HEK293T (cell line): ENCODE results near the gene BLACAT1.

Experiments
- CTCF ChIA-PET: fragments of 350-600 bp; formaldehyde crosslinking; extraction: SDS; loops from one replicate; lab custom pipeline; 2021; ENCODE audit warnings: antibody characterized with exemption, inconsistent platforms; lab: Yijun Ruan, JAX
- POLR2A ChIA-PET: fragments of 350-600 bp; formaldehyde crosslinking; extraction: SDS; loops from one replicate; lab custom pipeline; 2020; ENCODE audit warnings: antibody characterized with exemption, inconsistent platforms; lab: Yijun Ruan, JAX
- DNase-seq: peaks from one replicate; pipeline ENCODE4 v3.0.0; 2012; ENCODE audit warnings: mixed read lengths; ENCODE audit errors: extremely low spot score
- ARNT ChIP-seq: fragments of 450-650 bp; IDR thresholded peaks from 2 replicates; pipeline ENCODE4 v1.6.1; 2017; ENCODE audit warnings: mild to moderate bottlenecking
- BHLHE40 ChIP-seq: fragments of 450-650 bp; IDR thresholded peaks from 2 replicates; pipeline ENCODE4 v1.6.1; 2016; ENCODE audit warnings: mild to moderate bottlenecking, moderate library complexity, borderline replicate concordance
- CTBP1 ChIP-seq: fragments of 450-650 bp; IDR thresholded peaks from 2 replicates; pipeline ENCODE4 v1.6.1; 2016; ENCODE audit warnings: borderline replicate concordance
- ELF4 ChIP-seq: fragments of 450-650 bp; IDR thresholded peaks from 2 replicates; pipeline ENCODE4 v1.6.1; 2017; ENCODE audit warnings: antibody characterized with exemption
- FOXA1 ChIP-seq: fragments of 450-650 bp; IDR thresholded peaks from 2 replicates; pipeline ENCODE4 v1.6.1; 2016; ENCODE audit warnings: mild to moderate bottlenecking
- FOXK2 ChIP-seq: fragments of 450-650 bp; IDR thresholded peaks from 2 replicates; pipeline ENCODE4 v1.6.1; 2016; ENCODE audit warnings: mild to moderate bottlenecking
- FOXM1 ChIP-seq: fragments of 450-650 bp; IDR thresholded peaks from 2 replicates; pipeline ENCODE4 v1.6.1; 2017; ENCODE audit warnings: mild to moderate bottlenecking, borderline replicate concordance
- HDGF ChIP-seq: fragments of 450-650 bp; IDR thresholded peaks from 2 replicates; pipeline ENCODE4 v1.6.1; 2017; ENCODE audit warnings: antibody characterized with exemption, borderline replicate concordance
- L3MBTL2 ChIP-seq: fragments of 450-650 bp; conservative IDR thresholded peaks from 2 replicates; pipeline ENCODE4 v1.6.1; 2016; ENCODE audit warnings: mild to moderate bottlenecking
- LEF1 ChIP-seq: fragments of 450-650 bp; IDR thresholded peaks from 2 replicates; pipeline ENCODE4 v1.6.1; 2017; ENCODE audit warnings: mild to moderate bottlenecking, borderline replicate concordance
- NFRKB ChIP-seq: fragments of 450-650 bp; IDR thresholded peaks from 2 replicates; pipeline ENCODE4 v1.6.1; 2016; ENCODE audit warnings: mild to moderate bottlenecking, moderate library complexity
- PKNOX1 ChIP-seq: fragments of 450-650 bp; IDR thresholded peaks from 2 replicates; pipeline ENCODE4 v1.6.1; 2016
- SP1 ChIP-seq: fragments of 450-650 bp; IDR thresholded peaks from 2 replicates; pipeline ENCODE4 v1.6.1; 2017
- SUZ12 ChIP-seq: fragments of 450-650 bp; IDR thresholded peaks from 2 replicates; pipeline ENCODE4 v1.6.1; 2016; ENCODE audit warnings: mild to moderate bottlenecking
- TARDBP ChIP-seq: fragments of 450-650 bp; IDR thresholded peaks from 2 replicates; pipeline ENCODE4 v1.6.1; 2016
- ZNF384 ChIP-seq: fragments of 450-650 bp; IDR thresholded peaks from 2 replicates; pipeline ENCODE4 v1.6.1; 2016

The BLACAT1 gene

GRCh38 chr1:205453466-205453865, 2.4 kb downstream of the BLACAT1 start:
- ChIA-PET CTCF (no interaction called here), POLR2A (no interaction called here)
- no peak for TF ChIP-seq HDGF
- TF ChIP-seq BHLHE40: no peak
- TF ChIP-seq FOXK2: no peak
- TF ChIP-seq L3MBTL2: no peak
- no peak for TF ChIP-seq NFRKB
- no peak for TF ChIP-seq ELF4
- no peak for DNase-seq

- ChIA-PET CTCF (interaction anchor here (1.0 kb wide), 1 partner anchor 22 kb away, joined by 3 read pairs; no protein-coding TSS in a partner anchor), POLR2A (no interaction called here)
- DNase-seq: no peak
- TF ChIP-seq PKNOX1 (no peak), SP1 (no peak), LEF1 (no peak), ZNF384 (no peak), BHLHE40 (no peak), SUZ12 (no peak), FOXK2 (no peak), HDGF (no peak), CTBP1 (no peak)
Observed at GRCh38 chr1:205452933-205453332, 2.9 kb downstream of the BLACAT1 start.

DNA sequence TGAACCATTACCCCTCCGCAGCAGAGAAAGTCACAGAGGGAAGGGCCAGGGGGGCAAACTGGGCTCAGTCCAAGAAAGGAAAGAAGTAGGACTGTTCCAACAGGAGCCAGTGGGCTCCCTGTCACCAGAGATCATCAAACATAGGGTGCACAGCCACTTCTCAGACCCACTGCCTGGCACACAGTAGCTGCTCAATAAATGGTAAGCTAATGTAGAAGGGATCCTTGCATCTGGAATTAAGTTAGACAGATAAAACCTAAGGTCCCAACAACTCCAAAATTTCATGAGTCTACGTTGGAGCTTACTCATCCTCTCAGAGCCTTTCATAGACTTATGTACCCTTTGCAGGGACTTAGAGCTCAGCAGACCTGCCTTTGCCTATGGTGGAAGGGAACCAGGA, 3.5 kb downstream of the BLACAT1 start:
- CTCF ChIA-PET: interaction anchor here (1.0 kb wide), 1 partner anchor 22 kb away, joined by 3 read pairs; no protein-coding TSS in a partner anchor
- POLR2A ChIA-PET: no interaction called here
- no peak for TF ChIP-seq CTBP1
- no peak for TF ChIP-seq NFRKB
- TF ChIP-seq HDGF: no peak
- no peak for TF ChIP-seq FOXA1
- TF ChIP-seq BHLHE40: no peak
- no peak for TF ChIP-seq ELF4
- no peak for TF ChIP-seq FOXM1
- no peak for DNase-seq

- ChIA-PET POLR2A (no interaction called here), CTCF (no interaction called here)
- TF ChIP-seq LEF1: no peak
- no peak for TF ChIP-seq SP1
- TF ChIP-seq NFRKB: no peak
- no peak for TF ChIP-seq ARNT
- TF ChIP-seq FOXK2: no peak
- TF ChIP-seq BHLHE40: no peak
- no peak for DNase-seq
Observed at GRCh38 chr1:205451759-205452164, 4.1 kb downstream of the BLACAT1 start.

- TF ChIP-seq ELF4: no peak
- no peak for TF ChIP-seq L3MBTL2
- no peak for TF ChIP-seq FOXK2
- TF ChIP-seq CTBP1: no peak
- no peak for TF ChIP-seq LEF1
- TF ChIP-seq FOXM1: no peak
- no peak for TF ChIP-seq ZNF384
- no peak for TF ChIP-seq ARNT
- TF ChIP-seq HDGF: no peak
- no peak for TF ChIP-seq PKNOX1
- no peak for TF ChIP-seq FOXA1
- no peak for TF ChIP-seq NFRKB
- POLR2A ChIA-PET: interaction anchor here (1.4 kb wide), 1 partner anchor 10 kb away, joined by 4 read pairs; no protein-coding TSS in a partner anchor
- CTCF ChIA-PET: interaction anchor here (0.6 to 2.1 kb wide), 3 partner anchors 20 to 97 kb away, joined by 3 to 6 read pairs (median 3); no protein-coding TSS in a partner anchor
- no peak for DNase-seq
Observed at GRCh38 chr1:205451202-205451601, 4.6 kb downstream of the BLACAT1 start.

DNA sequence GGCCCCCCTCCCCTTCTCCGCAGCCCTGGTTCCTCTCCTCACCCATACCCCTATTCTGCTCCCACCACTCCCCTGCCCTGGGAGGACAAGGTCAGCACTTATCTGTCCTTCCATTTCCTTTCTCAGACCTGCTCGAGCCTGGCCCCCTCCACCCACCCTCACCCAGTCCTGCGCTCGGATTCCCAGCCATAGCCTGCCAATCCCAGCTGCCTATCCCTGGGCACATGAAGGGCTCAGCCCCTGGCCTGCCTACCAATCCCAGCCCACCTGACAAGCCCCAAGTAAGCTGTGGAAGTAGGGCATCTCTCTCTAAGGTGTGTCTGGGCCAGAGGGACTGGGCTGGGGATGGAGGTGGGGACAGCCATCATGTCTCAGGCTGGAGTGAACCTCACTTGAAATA, 5.4 kb downstream of the BLACAT1 start:
- DNase-seq: no peak
- CTCF ChIA-PET: interaction anchor here (1.0 to 2.1 kb wide), 4 partner anchors 9 to 35 kb away, joined by 3 to 6 read pairs (median 5); no protein-coding TSS in a partner anchor

More for the DNA sequence above, 5.4 kb downstream of the BLACAT1 start:
- POLR2A ChIA-PET: interaction anchor here (1.4 kb wide), 1 partner anchor 9 kb away, joined by 4 read pairs; no protein-coding TSS in a partner anchor
- TF ChIP-seq SUZ12: no peak
- no peak for TF ChIP-seq ZNF384
- no peak for TF ChIP-seq PKNOX1
- no peak for TF ChIP-seq ARNT
- no peak for TF ChIP-seq TARDBP
- TF ChIP-seq LEF1: no peak
- TF ChIP-seq FOXK2: no peak
- no peak for TF ChIP-seq FOXA1
- TF ChIP-seq CTBP1: no peak
- TF ChIP-seq SP1: no peak
- TF ChIP-seq ELF4: no peak
- no peak for TF ChIP-seq HDGF
- TF ChIP-seq NFRKB: no peak
- TF ChIP-seq FOXM1: no peak
- TF ChIP-seq L3MBTL2: no peak
